Nephron progenitor cell (in vitro differentiated cells): ENCODE measurements around the gene LARGE1.

Experiments
- DNase-seq: peaks from one replicate; pipeline ENCODE4 v3.0.0; 2021
- H3K27ac Mint-ChIP-seq: 2 replicates; pipeline ENCODE4 v1.8.0; 2021; ENCODE audit warnings: mild to moderate bottlenecking, moderate library complexity, mixed read lengths
- H3K27me3 Mint-ChIP-seq: 2 replicates; pipeline ENCODE4 v1.8.0; 2021; ENCODE audit warnings: mild to moderate bottlenecking, low read depth, mixed read lengths; ENCODE audit not compliant: poor library complexity
- H3K36me3 Mint-ChIP-seq: 2 replicates; pipeline ENCODE4 v1.8.0; 2021; ENCODE audit warnings: low read depth, mixed read lengths
- H3K4me1 Mint-ChIP-seq: 2 replicates; pipeline ENCODE4 v1.8.0; 2021; ENCODE audit warnings: mixed read lengths
- H3K4me3 Mint-ChIP-seq: 2 replicates; pipeline ENCODE4 v1.8.0; 2021; ENCODE audit warnings: mild to moderate bottlenecking, moderate library complexity, mixed read lengths
- H3K9me3 Mint-ChIP-seq: 2 replicates; pipeline ENCODE4 v1.8.0; 2021; ENCODE audit warnings: mild to moderate bottlenecking, moderate library complexity, mixed read lengths
- CTCF ChIP-seq: fragments of 200-600 bp; sonication (generic); IDR thresholded peaks from 2 replicates; pipeline ENCODE4 v1.5.0; 2021; ENCODE audit warnings: antibody characterized with exemption

LARGE1 gene

DNA sequence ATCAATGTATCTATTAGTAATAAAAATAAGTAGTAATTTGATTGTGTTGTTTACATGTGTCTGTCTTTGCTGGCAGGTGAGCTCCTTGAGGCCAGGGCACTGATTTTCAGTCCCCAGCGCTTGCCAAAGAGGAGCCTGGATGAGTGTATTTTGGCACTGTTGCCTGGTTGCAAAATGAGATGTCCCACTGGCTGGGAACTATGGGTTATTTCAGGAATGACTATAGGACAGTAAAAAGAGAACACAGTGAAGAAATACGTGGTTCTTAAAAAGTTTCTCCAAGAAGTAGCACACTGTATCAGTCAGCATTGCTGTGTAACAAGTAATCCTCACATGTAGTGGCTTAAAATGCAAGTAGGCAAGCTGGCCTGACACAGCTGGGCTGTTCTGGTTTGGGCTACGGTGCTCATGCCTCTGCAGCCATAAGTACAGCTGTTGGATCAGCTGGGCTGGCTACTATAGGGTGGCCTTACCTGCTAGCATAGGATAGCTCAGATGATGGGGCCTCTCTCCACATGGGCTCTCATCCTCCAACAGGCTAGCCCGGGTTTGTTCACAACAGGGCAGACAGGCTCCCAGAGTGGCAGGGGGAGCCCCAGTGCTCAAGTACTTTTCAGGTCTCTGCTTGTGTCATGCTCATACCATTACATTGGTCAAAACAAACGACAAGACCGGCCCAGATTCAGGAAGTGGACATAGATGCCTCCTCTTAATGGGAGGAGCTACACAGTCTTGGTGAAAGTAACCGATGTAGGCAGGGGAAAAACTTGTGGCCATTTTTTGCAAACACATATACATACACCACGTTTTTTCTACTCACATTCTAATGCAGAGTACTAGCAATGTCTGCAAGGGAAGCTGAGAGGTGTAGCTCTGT is 399.1 kb downstream of the LARGE1 start:
- Mint-ChIP-seq H3K27ac (no peak overlapping the region), H3K4me3 (no peak overlapping the region), H3K27me3 (no peaks in the 10 kb centered on the region), H3K36me3 (peaks cover 20% of the 10 kb centered on the region), H3K4me1 (peaks cover 54% of the 10 kb centered on the region), H3K9me3 (peaks cover 9% of the 10 kb centered on the region)
- TF ChIP-seq CTCF = no peak
- no peak for DNase-seq

DNA sequence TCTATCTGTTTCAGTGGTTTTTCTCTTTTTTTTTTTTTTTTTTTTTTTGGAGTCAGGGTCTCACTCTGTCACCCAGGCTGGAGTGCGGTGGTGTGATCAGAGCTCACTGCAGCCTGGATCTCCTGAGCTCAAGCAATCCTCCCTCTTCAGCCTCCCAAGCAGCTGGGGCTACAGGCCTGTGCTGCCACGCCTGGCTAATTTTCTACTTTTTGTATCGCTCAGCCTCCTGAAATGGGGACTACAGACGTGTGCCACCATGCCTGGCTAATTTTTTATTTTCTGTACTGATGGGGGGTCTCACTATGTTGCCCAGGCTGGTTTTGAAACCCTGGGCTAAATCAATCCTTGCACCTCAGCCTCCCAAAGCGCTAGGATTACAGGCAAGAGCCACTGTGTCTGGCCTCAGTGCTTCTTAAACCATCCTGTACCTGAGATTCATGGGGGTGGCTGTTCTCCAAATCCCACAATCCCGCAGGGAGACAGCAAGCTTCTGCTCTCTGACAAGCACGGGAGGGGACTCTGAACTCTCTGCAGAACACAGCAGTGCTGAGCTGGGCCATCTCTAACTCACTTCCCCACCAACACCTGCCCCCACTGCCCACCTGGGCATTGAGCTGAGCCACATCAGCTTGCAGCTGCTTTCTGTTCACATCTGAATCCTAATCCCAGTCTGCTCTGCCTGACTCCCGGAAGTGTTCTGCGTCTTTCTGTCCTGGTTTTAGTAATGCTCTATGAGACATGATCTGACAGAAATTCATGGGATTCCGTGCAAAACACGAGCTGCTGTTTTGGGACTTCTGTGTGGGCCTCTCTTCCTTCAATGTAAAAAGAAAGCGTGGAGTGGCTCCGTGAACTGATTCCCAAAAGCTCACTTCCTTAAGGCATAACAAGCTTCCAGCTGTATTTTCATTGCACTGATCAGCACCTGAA is 400.0 kb downstream of the LARGE1 start:
- H3K27me3 Mint-ChIP-seq = no peaks in the 10 kb centered on the region
- H3K4me1 Mint-ChIP-seq = peaks cover 57% of the 10 kb centered on the region
- H3K9me3 Mint-ChIP-seq = peaks cover 9% of the 10 kb centered on the region
- peak overlapping the region; percentile 69 for H3K27ac Mint-ChIP-seq
- DNase-seq = no peak
- peaks cover 20% of the 10 kb centered on the region for H3K36me3 Mint-ChIP-seq
- TF ChIP-seq CTCF = no peak
- H3K4me3 Mint-ChIP-seq = no peak overlapping the region

GRCh38 chr22:33519071-33519973 is 401.0 kb downstream of the LARGE1 start:
- Mint-ChIP-seq H3K27ac (no peak overlapping the region), H3K4me1 (peaks cover 50% of the 10 kb centered on the region), H3K27me3 (no peaks in the 10 kb centered on the region), H3K4me3 (no peak overlapping the region), H3K9me3 (peaks cover 9% of the 10 kb centered on the region), H3K36me3 (peaks cover 20% of the 10 kb centered on the region)
- peak; percentile 41 for DNase-seq
- peak; percentile 61 for TF ChIP-seq CTCF

DNA sequence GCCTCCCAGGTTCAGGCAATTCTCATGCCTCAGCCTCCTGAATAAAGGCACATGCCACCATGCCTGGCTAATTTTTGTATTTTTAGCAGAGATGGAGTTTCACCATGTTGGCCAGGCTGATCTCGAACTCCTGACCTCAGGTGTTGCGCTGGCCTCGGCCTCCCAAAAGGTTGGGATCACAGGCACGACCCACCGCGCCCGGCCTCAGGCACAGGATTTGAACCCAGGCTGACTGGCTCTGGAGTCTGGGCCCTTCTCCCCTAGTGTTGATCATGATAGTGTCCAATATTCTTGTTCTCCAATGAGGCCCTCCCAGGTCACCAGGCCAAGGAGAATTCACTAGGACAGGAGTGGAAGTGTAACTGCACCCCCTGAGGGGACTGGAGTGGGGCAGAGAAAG is 401.9 kb downstream of the LARGE1 start:
- DNase-seq = no peak
- no peak for TF ChIP-seq CTCF
- H3K9me3 Mint-ChIP-seq = peaks cover 9% of the 10 kb centered on the region
- H3K4me3 Mint-ChIP-seq = no peak overlapping the region
- H3K27ac Mint-ChIP-seq = no peak overlapping the region
- no peaks in the 10 kb centered on the region for H3K27me3 Mint-ChIP-seq
- peaks cover 52% of the 10 kb centered on the region for H3K4me1 Mint-ChIP-seq
- peaks cover 20% of the 10 kb centered on the region for H3K36me3 Mint-ChIP-seq

DNA sequence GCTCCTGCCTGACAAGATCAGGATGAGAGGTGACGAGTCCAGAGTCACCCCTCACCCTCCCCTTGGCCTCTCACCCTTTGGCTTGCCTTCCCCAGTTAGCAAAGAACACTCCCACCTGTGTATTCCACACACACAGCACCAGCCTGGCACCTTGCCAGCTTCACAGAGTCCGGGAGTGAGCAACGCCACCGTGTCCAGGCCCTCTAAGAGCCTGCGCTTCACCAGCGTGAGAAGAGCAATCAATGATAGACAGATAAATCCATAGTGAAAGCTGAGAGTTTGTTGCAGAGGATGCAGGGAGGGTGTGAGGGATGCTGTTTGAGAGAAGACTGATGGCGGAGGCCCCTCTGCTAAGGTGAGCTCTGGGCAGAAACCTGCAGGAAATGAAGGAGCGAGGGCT is 404.5 kb downstream of the LARGE1 start:
- no peaks in the 10 kb centered on the region for H3K27me3 Mint-ChIP-seq
- H3K27ac Mint-ChIP-seq = no peak overlapping the region
- no peaks in the 10 kb centered on the region for H3K9me3 Mint-ChIP-seq
- TF ChIP-seq CTCF = no peak
- DNase-seq = no peak
- H3K36me3 Mint-ChIP-seq = peaks cover 1% of the 10 kb centered on the region
- H3K4me1 Mint-ChIP-seq = peaks cover 50% of the 10 kb centered on the region
- H3K4me3 Mint-ChIP-seq = no peak overlapping the region
